Measurements from ENCODE around the gene PRSS56. TPM values are rescaled to one million over a fixed set of nuclear protein-coding genes. Genes with fewer than 3 reads are reported as not detected.
"Not testable (repeated sequence)": the region's sequence is repeated elsewhere in the genome, so short reads cannot be mapped to it uniquely, and the experiment has no call there.

PRSS56 gene
- polyA plus RNA-seq, 1 experiment = not detected

GRCh38 chr2:232563580-232563979 lies 43.4 kb downstream of the PRSS56 start:
- CTCF ChIA-PET = no interaction called here
- H3K27me3 ChIP-seq (ENCODE audit: control insufficient read depth, insufficient read depth, low read length) = no peaks in the 10 kb centered on the region
- TF ChIP-seq CTCF (IDR thresholded peaks at IDR 0.05; ENCODE audit: low read depth, low read length) = no peak
- no peak for DNase-seq (ENCODE audit: low read depth, low spot score)
- POLR2A ChIA-PET = no interaction called here
- no peak overlapping the region for H3K4me3 ChIP-seq (ENCODE audit: low read depth, low read length)
- H3K27ac ChIP-seq (ENCODE audit: low read depth, low read length) = no peak overlapping the region
- H3K9me3 ChIP-seq (ENCODE audit: control insufficient read depth, insufficient read depth, low read length) = no peaks in the 10 kb centered on the region

GRCh38 chr2:232567721-232568120 lies 47.5 kb downstream of the PRSS56 start:
- Histone ChIP-seq H3K9me3 (ENCODE audit: control insufficient read depth, insufficient read depth, low read length) (no peaks in the 10 kb centered on the region), H3K4me3 (ENCODE audit: low read depth, low read length) (no peak overlapping the region), H3K27ac (ENCODE audit: low read depth, low read length) (no peak overlapping the region), H3K27me3 (ENCODE audit: control insufficient read depth, insufficient read depth, low read length) (no peaks in the 10 kb centered on the region)
- DNase-seq (ENCODE audit: low read depth, low spot score) = no peak
- POLR2A ChIA-PET = interaction anchor here (1.3 kb wide), 1 partner anchor 17 kb away, joined by 5 read pairs; the partner anchor contains the start of genes EIF4E2 and TIGD1
- CTCF ChIA-PET = no interaction called here
- TF ChIP-seq CTCF (IDR thresholded peaks at IDR 0.05; ENCODE audit: low read depth, low read length) = no peak

- no peak for DNase-seq (ENCODE audit: low read depth, low spot score)
- POLR2A ChIA-PET = interaction anchor here (1.3 kb wide), 1 partner anchor 18 kb away, joined by 5 read pairs; the partner anchor contains the start of genes EIF4E2 and TIGD1
- Histone ChIP-seq H3K27me3 (ENCODE audit: control insufficient read depth, insufficient read depth, low read length) (no peaks in the 10 kb centered on the region), H3K4me3 (ENCODE audit: low read depth, low read length) (no peak overlapping the region), H3K27ac (ENCODE audit: low read depth, low read length) (no peak overlapping the region), H3K9me3 (ENCODE audit: control insufficient read depth, insufficient read depth, low read length) (no peaks in the 10 kb centered on the region)
- CTCF ChIA-PET = no interaction called here
- no peak for TF ChIP-seq CTCF (IDR thresholded peaks at IDR 0.05; ENCODE audit: low read depth, low read length)
These were observed 48.0 kb downstream of the PRSS56 start for GRCh38 chr2:232568161-232568560.

GRCh38 chr2:232569541-232569940 lies 49.4 kb downstream of the PRSS56 start:
- CTCF ChIA-PET = no interaction called here
- Histone ChIP-seq H3K9me3 (ENCODE audit: control insufficient read depth, insufficient read depth, low read length) (no peaks in the 10 kb centered on the region), H3K27me3 (ENCODE audit: control insufficient read depth, insufficient read depth, low read length) (no peaks in the 10 kb centered on the region), H3K27ac (ENCODE audit: low read depth, low read length) (no peak overlapping the region), H3K4me3 (ENCODE audit: low read depth, low read length) (no peak overlapping the region)
- no peak for DNase-seq (ENCODE audit: low read depth, low spot score)
- no peak for TF ChIP-seq CTCF (IDR thresholded peaks at IDR 0.05; ENCODE audit: low read depth, low read length)
- POLR2A ChIA-PET = interaction anchor here (0.6 kb wide), 1 partner anchor 71 kb away, joined by 3 read pairs; no protein-coding TSS in a partner anchor

GRCh38 chr2:232570481-232570880 lies 50.3 kb downstream of the PRSS56 start:
- H3K27me3 ChIP-seq (ENCODE audit: control insufficient read depth, insufficient read depth, low read length); CTCF ChIA-PET; H3K27ac ChIP-seq (ENCODE audit: low read depth, low read length); H3K9me3 ChIP-seq (ENCODE audit: control insufficient read depth, insufficient read depth, low read length); H3K4me3 ChIP-seq (ENCODE audit: low read depth, low read length); DNase-seq (ENCODE audit: low read depth, low spot score); POLR2A ChIA-PET: not testable (repeated sequence)

- H3K9me3 ChIP-seq (ENCODE audit: control insufficient read depth, insufficient read depth, low read length) = no peaks in the 10 kb centered on the region
- no peak for TF ChIP-seq CTCF (IDR thresholded peaks at IDR 0.05; ENCODE audit: low read depth, low read length)
- no peak overlapping the region for H3K4me3 ChIP-seq (ENCODE audit: low read depth, low read length)
- no peak for DNase-seq (ENCODE audit: low read depth, low spot score)
- H3K27ac ChIP-seq (ENCODE audit: low read depth, low read length) = no peak overlapping the region
- no peaks in the 10 kb centered on the region for H3K27me3 ChIP-seq (ENCODE audit: control insufficient read depth, insufficient read depth, low read length)
- ChIA-PET CTCF (no interaction called here), POLR2A (no interaction called here)
These were observed 50.9 kb downstream of the PRSS56 start for GRCh38 chr2:232571026-232571474.

All from AG04450 (cell line).